Measurements from ENCODE around the gene MYBPH. TPM values are rescaled to one million over a fixed set of nuclear protein-coding genes. Genes with fewer than 3 reads are reported as not detected.

Gene MYBPH
- total RNA-seq, 4 donors from 2014 or later: not detected

GRCh38 chr1:203177470-203178039 lies 1.9 kb upstream of the MYBPH start:
- H3K4me3 ChIP-seq: no peak overlapping the region
- intact Hi-C loops (cut with DNase I): no loop called here
- no peak for DNase-seq (ENCODE audit: extremely low spot score)
- H3K27me3 ChIP-seq: peaks cover 0 to 12% (median 0%) of the 10 kb centered on the region in 4 donors
- TF ChIP-seq POLR2A (IDR thresholded peaks at IDR 0.05; ENCODE audit: low read depth): no peak
- WGBS: 67% methylated on average over 7 of the region's 9 CpGs
- peaks cover 0 to 7% (median 0%) of the 10 kb centered on the region in 4 donors for H3K4me1 ChIP-seq
- no peak overlapping the region for H3K27ac ChIP-seq (replicated peaks in 1 of 4)
- no peaks in the 10 kb centered on the region for H3K9me3 ChIP-seq
- no peaks in the 10 kb centered on the region for H3K36me3 ChIP-seq

- 90% methylated on average over 6 of the region's 6 CpGs for WGBS
- no peak overlapping the region for H3K27ac ChIP-seq (replicated peaks in 1 of 4)
- no peak for DNase-seq (ENCODE audit: extremely low spot score)
- peaks cover 0 to 12% (median 0%) of the 10 kb centered on the region in 4 donors for H3K27me3 ChIP-seq
- H3K36me3 ChIP-seq: no peaks in the 10 kb centered on the region
- peaks cover 0 to 7% (median 0%) of the 10 kb centered on the region in 4 donors for H3K4me1 ChIP-seq
- H3K9me3 ChIP-seq: no peaks in the 10 kb centered on the region
- intact Hi-C loops (cut with DNase I): no loop called here
- TF ChIP-seq POLR2A (IDR thresholded peaks at IDR 0.05; ENCODE audit: low read depth): no peak
- TF ChIP-seq POLR2AphosphoS5 (IDR thresholded peaks at IDR 0.05): no peak
- no peak for TF ChIP-seq CTCF (IDR thresholded peaks at IDR 0.05)
- no peak for TF ChIP-seq EP300 (IDR thresholded peaks at IDR 0.05)
- H3K4me3 ChIP-seq: no peak overlapping the region
Observed at GRCh38 chr1:203177036-203177405, 1.4 kb upstream of the MYBPH start.

- no peak for DNase-seq (ENCODE audit: extremely low spot score)
Observed at GRCh38 chr1:203176273-203177035, 828 bp upstream of the MYBPH start.

GRCh38 chr1:203175827-203176241 lies 208 bp upstream of the MYBPH start:
- peaks cover 0 to 7% (median 0%) of the 10 kb centered on the region in 4 donors for H3K4me1 ChIP-seq
- TF ChIP-seq POLR2A (IDR thresholded peaks at IDR 0.05; ENCODE audit: low read depth) (no peak), CTCF (IDR thresholded peaks at IDR 0.05) (no peak), EP300 (IDR thresholded peaks at IDR 0.05) (no peak), POLR2AphosphoS5 (IDR thresholded peaks at IDR 0.05) (no peak)
- intact Hi-C loops (cut with DNase I): no loop called here
- H3K27ac ChIP-seq (replicated peaks in 1 of 4): no peak overlapping the region
- H3K9me3 ChIP-seq: no peaks in the 10 kb centered on the region
- WGBS: 67% methylated on average over 5 of the region's 9 CpGs
- H3K36me3 ChIP-seq: no peaks in the 10 kb centered on the region
- no peak overlapping the region for H3K4me3 ChIP-seq
- H3K27me3 ChIP-seq: peaks cover 0 to 12% (median 0%) of the 10 kb centered on the region in 4 donors
- DNase-seq (ENCODE audit: extremely low spot score): no peak

More at GRCh38 chr1:203176273-203177035, 828 bp upstream of the MYBPH start:
- Histone ChIP-seq H3K4me1 (peaks cover 0 to 7% (median 0%) of the 10 kb centered on the region in 4 donors), H3K27me3 (peaks cover 0 to 12% (median 0%) of the 10 kb centered on the region in 4 donors), H3K4me3 (no peak overlapping the region), H3K9me3 (no peaks in the 10 kb centered on the region), H3K27ac (replicated peaks in 1 of 4) (no peak overlapping the region), H3K36me3 (no peaks in the 10 kb centered on the region)
- intact Hi-C loops (cut with DNase I): no loop called here
- WGBS: 88% methylated on average over 7 of the region's 9 CpGs
- TF ChIP-seq POLR2AphosphoS5 (IDR thresholded peaks at IDR 0.05): no peak

GRCh38 chr1:203174324-203174985 lies 1.2 kb downstream of the MYBPH start:
- 84% methylated on average over 4 of the region's 12 CpGs for WGBS
- TF ChIP-seq POLR2A (IDR thresholded peaks at IDR 0.05; ENCODE audit: low read depth): no peak
- no peak for TF ChIP-seq POLR2AphosphoS5 (IDR thresholded peaks at IDR 0.05)
- TF ChIP-seq CTCF (IDR thresholded peaks at IDR 0.05): no peak
- no peak for TF ChIP-seq EP300 (IDR thresholded peaks at IDR 0.05)
- H3K9me3 ChIP-seq: no peaks in the 10 kb centered on the region
- peaks cover 0 to 12% (median 0%) of the 10 kb centered on the region in 4 donors for H3K27me3 ChIP-seq
- H3K4me3 ChIP-seq: no peak overlapping the region
- H3K36me3 ChIP-seq: no peaks in the 10 kb centered on the region
- DNase-seq (ENCODE audit: extremely low spot score): no peak
- H3K4me1 ChIP-seq: peaks cover 0 to 7% (median 0%) of the 10 kb centered on the region in 4 donors
- H3K27ac ChIP-seq (replicated peaks in 1 of 4): no peak overlapping the region
- intact Hi-C loops (cut with DNase I): loop anchor here (5.0 kb wide), 1 partner anchor 57 kb away; no protein-coding TSS in a partner anchor
